ENCODE data around the gene SORL1-AS1.

The SORL1-AS1 gene

DNA sequence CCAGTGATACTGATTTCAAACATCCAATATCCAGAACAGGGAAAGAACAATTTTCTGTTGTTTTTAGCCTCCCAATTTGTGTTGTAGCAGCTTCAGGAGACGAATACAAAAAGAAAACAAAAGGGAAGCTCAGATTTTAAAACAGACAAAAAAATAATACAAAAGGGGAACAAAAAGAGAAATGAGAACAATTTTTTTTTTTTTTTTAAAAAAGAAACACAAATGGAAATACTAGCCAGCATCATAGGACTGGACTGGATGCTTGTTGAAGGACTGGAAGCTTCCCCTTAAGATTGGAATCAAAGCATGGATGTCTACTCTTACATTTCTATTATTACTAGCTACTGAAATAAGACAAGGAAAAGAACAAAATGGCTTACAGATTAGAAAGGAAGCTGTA is 47.1 kb downstream of the SORL1-AS1 start:
- H3K4me3 ChIP-seq (ENCODE audit: low read depth, low read length) = no peak overlapping the region
- no peak for DNase-seq (ENCODE audit: low read depth)
- TF ChIP-seq, protein P1, sequence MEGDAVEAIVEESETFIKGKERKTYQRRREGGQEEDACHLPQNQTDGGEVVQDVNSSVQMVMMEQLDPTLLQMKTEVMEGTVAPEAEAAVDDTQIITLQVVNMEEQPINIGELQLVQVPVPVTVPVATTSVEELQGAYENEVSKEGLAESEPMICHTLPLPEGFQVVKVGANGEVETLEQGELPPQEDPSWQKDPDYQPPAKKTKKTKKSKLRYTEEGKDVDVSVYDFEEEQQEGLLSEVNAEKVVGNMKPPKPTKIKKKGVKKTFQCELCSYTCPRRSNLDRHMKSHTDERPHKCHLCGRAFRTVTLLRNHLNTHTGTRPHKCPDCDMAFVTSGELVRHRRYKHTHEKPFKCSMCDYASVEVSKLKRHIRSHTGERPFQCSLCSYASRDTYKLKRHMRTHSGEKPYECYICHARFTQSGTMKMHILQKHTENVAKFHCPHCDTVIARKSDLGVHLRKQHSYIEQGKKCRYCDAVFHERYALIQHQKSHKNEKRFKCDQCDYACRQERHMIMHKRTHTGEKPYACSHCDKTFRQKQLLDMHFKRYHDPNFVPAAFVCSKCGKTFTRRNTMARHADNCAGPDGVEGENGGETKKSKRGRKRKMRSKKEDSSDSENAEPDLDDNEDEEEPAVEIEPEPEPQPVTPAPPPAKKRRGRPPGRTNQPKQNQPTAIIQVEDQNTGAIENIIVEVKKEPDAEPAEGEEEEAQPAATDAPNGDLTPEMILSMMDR (IDR thresholded peaks at IDR 0.05; ENCODE audit: control insufficient read depth, extremely low read depth, insufficient read depth) = no peak

DNA sequence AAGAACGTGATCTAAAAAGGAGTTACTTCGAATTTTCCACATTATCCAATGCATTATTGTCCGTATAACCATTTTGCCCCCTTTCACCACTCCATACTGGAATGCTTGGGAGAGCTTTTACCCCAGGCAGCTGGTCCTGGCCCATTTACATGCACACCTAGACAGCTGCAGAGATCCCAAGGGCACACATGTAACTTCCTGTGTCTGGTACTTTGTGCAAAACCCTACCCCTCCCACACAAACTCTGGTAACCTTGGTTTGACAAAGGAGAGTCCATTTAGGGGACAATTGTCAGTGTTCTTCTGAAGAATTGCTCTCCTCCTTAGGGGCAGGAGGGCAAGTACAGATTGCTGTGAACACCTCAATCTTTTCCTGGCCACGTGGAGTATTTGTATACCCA is 58.0 kb downstream of the SORL1-AS1 start:
- DNase-seq (ENCODE audit: low read depth) = no peak
- TF ChIP-seq, protein P1 (IDR thresholded peaks at IDR 0.05; ENCODE audit: control insufficient read depth, extremely low read depth, insufficient read depth) = no peak
- H3K4me3 ChIP-seq (ENCODE audit: low read depth, low read length) = no peak overlapping the region

DNA sequence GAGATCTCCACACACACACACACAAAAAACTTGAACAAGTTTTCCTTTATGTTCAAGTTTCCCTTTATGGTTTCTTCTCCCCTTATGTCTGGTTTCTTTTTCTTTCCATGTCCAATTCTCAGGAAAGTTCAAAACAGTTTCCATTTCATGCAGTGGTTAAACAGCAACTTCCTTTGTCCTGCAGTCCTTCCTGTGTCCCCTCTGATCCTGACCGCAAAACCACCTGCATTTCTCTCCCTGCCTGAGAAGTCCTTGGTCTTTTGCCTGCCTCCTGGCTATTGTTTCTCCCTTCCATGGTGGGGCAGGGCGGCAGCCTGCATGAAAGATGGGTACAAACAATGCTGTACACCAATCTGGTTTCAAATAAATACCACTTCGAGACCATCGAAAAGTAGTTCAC is 58.9 kb downstream of the SORL1-AS1 start:
- TF ChIP-seq, protein P1 (IDR thresholded peaks at IDR 0.05; ENCODE audit: control insufficient read depth, extremely low read depth, insufficient read depth) = no peak
- no peak overlapping the region for H3K4me3 ChIP-seq (ENCODE audit: low read depth, low read length)
- no peak for DNase-seq (ENCODE audit: low read depth)

DNA sequence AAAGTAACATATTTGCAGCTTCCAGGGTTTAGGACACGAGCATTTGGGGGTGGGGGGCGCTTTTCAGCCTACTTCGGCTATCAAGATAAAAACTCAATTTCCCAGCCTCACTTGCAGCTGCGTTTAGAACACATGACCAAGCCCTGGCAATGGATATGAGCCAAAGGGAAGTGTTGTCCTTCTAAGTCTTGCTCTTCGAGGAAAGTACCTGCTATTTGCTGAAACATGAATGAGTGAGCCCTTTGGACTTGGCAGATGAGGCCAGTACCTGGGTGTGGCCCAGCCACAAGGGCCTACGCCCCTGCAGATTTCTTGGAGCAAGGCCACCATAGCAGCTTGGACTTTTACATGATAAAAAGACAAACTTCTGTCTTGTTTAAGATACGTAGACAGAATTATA is 60.9 kb downstream of the SORL1-AS1 start:
- no peak overlapping the region for H3K4me3 ChIP-seq (ENCODE audit: low read depth, low read length)
- TF ChIP-seq, protein P1 (IDR thresholded peaks at IDR 0.05; ENCODE audit: control insufficient read depth, extremely low read depth, insufficient read depth) = no peak
- peak; percentile 72 for DNase-seq (ENCODE audit: low read depth)

DNA sequence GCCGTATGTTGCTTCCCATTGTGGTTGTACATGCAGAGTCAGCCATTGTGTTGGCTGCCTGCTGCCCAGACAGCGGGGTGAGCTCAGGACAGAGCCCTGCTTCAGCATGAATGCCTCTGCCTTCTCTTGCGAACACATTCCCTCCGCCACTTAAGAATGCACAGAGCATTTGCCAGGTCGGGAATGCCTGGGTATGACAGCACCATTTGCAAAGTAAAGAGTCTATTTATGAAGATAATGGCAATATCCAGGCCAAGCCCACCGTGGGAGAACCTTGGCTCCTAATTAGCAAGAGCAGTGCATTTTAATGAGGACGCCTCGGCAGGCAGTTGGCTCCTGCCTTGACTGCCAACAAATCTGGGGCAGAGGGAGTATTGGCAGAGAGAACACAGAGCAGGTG is 63.1 kb downstream of the SORL1-AS1 start:
- TF ChIP-seq, protein P1 (IDR thresholded peaks at IDR 0.05; ENCODE audit: control insufficient read depth, extremely low read depth, insufficient read depth) = no peak
- no peak overlapping the region for H3K4me3 ChIP-seq (ENCODE audit: low read depth, low read length)
- no peak for DNase-seq (ENCODE audit: low read depth)
